Adrenal gland (tissue), 12 donors: ENCODE measurements around the gene TOM1L1. TPM values are rescaled to one million over a fixed set of nuclear protein-coding genes. Genes with fewer than 3 reads are reported as not detected.

Experiments used
- DNase-seq, 7 donors: peaks; one replicate each; pipeline ENCODE4 v3.0.0-alpha.2; 2019 to 2020
- H3K27ac ChIP-seq, 5 donors: fragments of 200-600 bp; sonication (generic) in 4 of 5; 1 replicate in 3 of 5; 2 replicates in 2 of 5; pipeline versions ENCODE4 v1.5.1 to v1.8.0; 2016 to 2020; ENCODE audit warnings: mild to moderate bottlenecking in 1 of 5
- H3K27me3 ChIP-seq: fragments of 200-600 bp; 2 replicates; pipeline ENCODE4 v1.8.0; 2021
- H3K36me3 ChIP-seq, 2 donors: fragments of 200-600 bp; replicated peaks in 1 of 2; 1 replicate in 1 of 2; 2 replicates in 1 of 2; pipeline versions ENCODE4 v1.5.1 to v1.8.0; 2018 to 2022
- H3K4me1 ChIP-seq, 2 donors: fragments of 200-600 bp; replicated peaks in 1 of 2; 1 replicate in 1 of 2; 2 replicates in 1 of 2; pipeline versions ENCODE4 v1.5.1 to v1.8.0; 2018 to 2021
- H3K4me3 ChIP-seq, 4 donors: fragments of 200-600 bp; sonication (generic) in 3 of 4; one replicate each; pipeline ENCODE4 v1.5.1; 2016 to 2018
- H3K9me3 ChIP-seq, 3 donors: fragments of 200-600 bp; sonication (generic) in 1 of 3; replicated peaks in 1 of 3; 1 replicate in 2 of 3; 2 replicates in 1 of 3; pipeline versions ENCODE4 v1.5.1 to v1.8.0; 2016 to 2021
- CTCF ChIP-seq, 6 experiments: fragments of 450-650 bp in 4 of 6; fragments of 200-600 bp in 2 of 6; sonication (generic) in 1 of 6; IDR thresholded peaks; 1 replicate in 5 of 6; 2 replicates in 1 of 6; pipeline versions ENCODE4 v1.5.1 to v1.8.0; 2016 to 2021; ENCODE audit warnings: antibody characterized with exemption in 6 of 6, mild to moderate bottlenecking in 2 of 6, moderate library complexity in 1 of 6
- POLR2A ChIP-seq, 2 donors: fragments of 450-650 bp; IDR thresholded peaks; one replicate each; pipeline ENCODE4 v1.6.1; 2017; ENCODE audit warnings: antibody characterized with exemption in 2 of 2, mild to moderate bottlenecking in 2 of 2, moderate library complexity in 1 of 2
- whole genome bisulfite sequencing, 4 donors: extraction: QIAGEN DNeasy Blood & Tissue Kit in 2 of 4; methylation state at CpG; one replicate each; pipeline versions ENCODE4 v1.1.5 to v1.1.7; 2013 to 2017; 5-methylcytosine and 5-hydroxymethylcytosine counted together
- intact Hi-C, 2 donors: fragments of 100-400 bp; cut with DNase I; formaldehyde crosslinking; loops; one replicate each; pipeline versions ENCODE4 v1.14.1 to v1.15.0; 2022 to 2023
- polyA plus RNA-seq, 3 donors: library from polyadenylated mRNA; stranded (reverse); fragments of 200-250 nt in 2 of 3; fragments of 350-450 nt in 1 of 3; fragmentation: Illumina TruSeq in 1 of 3; extraction: RNeasy Lipid Tissue Mini Kit (QIAGEN cat#74804) in 1 of 3; gene quantifications; one replicate each; pipeline ENCODE4 v1.2.3, GENCODE V29; 2013 to 2014
- total RNA-seq, 9 donors: library from RNA; depleted of rRNA in 4 of 9; stranded (reverse); fragments of >200 nt in 4 of 9; fragments of 120-200 nt in 1 of 9; fragmentation: NEBNext Ultra II Directional in 1 of 9; extraction: Animal tissue kit (Norgen Biotek cat#: 25700) in 1 of 9; gene quantifications; one replicate each; pipeline versions ENCODE4 v1.1.0 to v1.2.4, GENCODE V29; 2013 to 2023
- donor health status: healthy with polysubstance abuse.
- donor health status: Bipolar disorder and iron deficiency.
- donor health status: DM: yes; HTN: yes; CAD: no.
- donor health status: DM: no; HTN: no; CAD: no.
- donor health status: DM: no; HTN: no; CAD: no.
- donor health status: DM: yes; HTN: yes; CAD: no.

Gene TOM1L1
- total and polyA plus RNA-seq, 12 donors = 8.1 to 44.0 (median 31.9) TPM

DNA sequence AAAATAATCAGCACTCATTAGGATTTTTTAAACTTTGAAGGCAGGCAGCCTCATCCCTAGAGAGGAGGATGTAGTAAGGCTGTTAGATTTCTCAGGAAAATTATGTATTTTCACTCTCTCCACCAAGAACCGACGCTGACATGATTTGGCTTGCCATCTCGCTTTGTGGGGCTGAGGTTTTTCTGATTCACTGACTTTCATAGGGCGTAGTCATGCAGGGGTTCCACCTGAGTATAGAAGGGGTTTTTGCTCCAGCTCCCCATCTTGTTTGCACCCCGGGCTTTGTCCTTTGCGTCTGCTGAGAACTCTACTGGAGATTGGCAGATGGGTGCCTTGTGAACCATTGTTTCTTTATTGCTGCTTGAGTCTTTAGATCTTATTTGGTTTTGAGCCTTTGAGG, 20.2 kb downstream of the TOM1L1 start:
- no peaks in the 10 kb centered on the region for H3K9me3 ChIP-seq
- DNase-seq = no peak
- H3K4me3 ChIP-seq = no peak overlapping the region
- no peak overlapping the region for H3K27ac ChIP-seq
- 82 to 98% (median 91%) methylated on average over 6 of the region's 6 CpGs for WGBS, 4 donors
- intact Hi-C loops = no loop called here
- H3K27me3 ChIP-seq = no peaks in the 10 kb centered on the region
- TF ChIP-seq POLR2A (IDR thresholded peaks at IDR 0.05) (no peak), CTCF (IDR thresholded peaks at IDR 0.05) (no peak)
- peaks cover 0 to 2% of the 10 kb centered on the region in 2 donors for H3K36me3 ChIP-seq
- H3K4me1 ChIP-seq = no peaks in the 10 kb centered on the region

GRCh38 chr17:54924405-54924804, 23.8 kb downstream of the TOM1L1 start:
- no peak for DNase-seq
- H3K27ac ChIP-seq = no peak overlapping the region
- WGBS, 4 donors = 94 to 97% (median 95%) methylated on average over 5 of the region's 5 CpGs

GRCh38 chr17:54927525-54927924, 26.9 kb downstream of the TOM1L1 start:
- H3K4me1 ChIP-seq = no peaks in the 10 kb centered on the region
- TF ChIP-seq CTCF (IDR thresholded peaks at IDR 0.05) (no peak), POLR2A (IDR thresholded peaks at IDR 0.05) (no peak)
- DNase-seq = no peak
- no peak overlapping the region for H3K4me3 ChIP-seq
- no peak overlapping the region for H3K27ac ChIP-seq
- intact Hi-C loops = no loop called here
- H3K27me3 ChIP-seq = no peaks in the 10 kb centered on the region
- H3K36me3 ChIP-seq = peaks cover 0 to 3% of the 10 kb centered on the region in 2 donors
- 81 to 90% (median 84%) methylated on average over 3 of the region's 3 CpGs for WGBS, 4 donors
- H3K9me3 ChIP-seq = no peaks in the 10 kb centered on the region

More at GRCh38 chr17:54924405-54924804, 23.8 kb downstream of the TOM1L1 start:
- intact Hi-C loops = no loop called here
- Histone ChIP-seq H3K27me3 (no peaks in the 10 kb centered on the region), H3K4me1 (no peaks in the 10 kb centered on the region), H3K4me3 (no peak overlapping the region), H3K36me3 (no peaks in the 10 kb centered on the region), H3K9me3 (no peaks in the 10 kb centered on the region)
- TF ChIP-seq POLR2A (IDR thresholded peaks at IDR 0.05) = no peak
- no peak for TF ChIP-seq CTCF (IDR thresholded peaks at IDR 0.05)

DNA sequence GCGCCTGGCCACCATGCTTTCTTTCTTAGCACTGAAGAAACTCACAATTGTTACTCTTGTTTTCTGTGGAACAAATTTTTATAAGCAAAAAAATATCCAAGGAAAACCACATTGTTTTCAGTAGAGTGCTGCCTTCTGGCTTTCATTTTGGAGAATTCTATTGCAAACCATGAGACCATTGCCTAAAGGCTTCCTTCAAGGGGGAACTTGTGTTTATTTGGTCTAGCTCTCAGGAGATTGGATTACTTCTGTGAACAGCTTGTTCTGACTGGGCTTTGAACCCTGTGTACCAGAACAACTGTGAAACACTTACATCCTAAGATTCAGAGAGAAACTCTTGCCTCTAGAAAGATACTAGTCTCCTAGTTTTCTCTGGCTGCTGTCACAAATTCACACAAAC, 32.1 kb downstream of the TOM1L1 start:
- Histone ChIP-seq H3K27ac (no peak overlapping the region), H3K4me3 (no peak overlapping the region), H3K27me3 (no peaks in the 10 kb centered on the region), H3K36me3 (peaks cover 0 to 10% of the 10 kb centered on the region in 2 donors), H3K4me1 (no peaks in the 10 kb centered on the region), H3K9me3 (no peaks in the 10 kb centered on the region)
- no peak for DNase-seq
- TF ChIP-seq CTCF (IDR thresholded peaks at IDR 0.05) (no peak), POLR2A (IDR thresholded peaks at IDR 0.05) (no peak)
- intact Hi-C loops = no loop called here
- 90 to 100% (median 99%) methylated on average over 1 of the region's 1 CpG for WGBS, 4 donors
